IPS DF 6.9 (cell line): ENCODE results near the gene FAM180A.
"Not testable (repeated sequence)": the region's sequence is repeated elsewhere in the genome, so short reads cannot be mapped to it uniquely, and the experiment has no call there.

ENCODE experiments used
- DNase-seq: peaks from one replicate; pipeline ENCODE4 v3.0.0-alpha.2; 2013; ENCODE audit warnings: low read depth, low spot score
- H3K27ac ChIP-seq: one replicate; pipeline ENCODE4 v1.5.1; 2013; ENCODE audit warnings: low read length, control low read depth
- H3K27me3 ChIP-seq: 2 replicates; pipeline ENCODE4 v1.6.1; 2013; ENCODE audit warnings: mild to moderate bottlenecking, low read length; ENCODE audit not compliant: control insufficient read depth, insufficient read depth
- H3K36me3 ChIP-seq: 2 replicates; pipeline ENCODE4 v1.6.1; 2013; ENCODE audit warnings: low read length; ENCODE audit not compliant: control insufficient read depth, insufficient read depth
- H3K4me1 ChIP-seq: 2 replicates; pipeline ENCODE4 v1.6.1; 2013; ENCODE audit warnings: low read length; ENCODE audit not compliant: control insufficient read depth, insufficient read depth
- H3K4me3 ChIP-seq: 2 replicates; pipeline ENCODE4 v1.5.1; 2013; ENCODE audit warnings: mild to moderate bottlenecking, low read length
- H3K9me3 ChIP-seq: 2 replicates; pipeline ENCODE4 v1.6.1; 2013; ENCODE audit warnings: low read length, inconsistent platforms; ENCODE audit not compliant: control insufficient read depth, insufficient read depth
- WGBS: extraction: QIAGEN DNeasy Blood & Tissue Kit; methylation state at CpG from one replicate; pipeline ENCODE4 v1.1.7; 2013; ENCODE audit warnings: mixed read lengths, missing lambda C conversion rate; ENCODE audit not compliant: insufficient read length, insufficient coverage; 5-methylcytosine and 5-hydroxymethylcytosine counted together

The FAM180A gene

GRCh38 chr7:135741905-135742304 is 6.7 kb downstream of the FAM180A start:
- H3K4me3 ChIP-seq, result no peak overlapping the region
- WGBS, result no CpG with 5 or more reads among the region's 2 CpGs
- no peaks in the 10 kb centered on the region for H3K27me3 ChIP-seq
- no peaks in the 10 kb centered on the region for H3K36me3 ChIP-seq
- no peak overlapping the region for H3K27ac ChIP-seq
- no peaks in the 10 kb centered on the region for H3K4me1 ChIP-seq
- DNase-seq, result no peak
- H3K9me3 ChIP-seq, result no peaks in the 10 kb centered on the region

GRCh38 chr7:135740889-135741288 is 7.7 kb downstream of the FAM180A start:
- Histone ChIP-seq H3K36me3 (no peaks in the 10 kb centered on the region), H3K9me3 (no peaks in the 10 kb centered on the region), H3K4me3 (no peak overlapping the region), H3K4me1 (no peaks in the 10 kb centered on the region), H3K27ac (no peak overlapping the region), H3K27me3 (no peaks in the 10 kb centered on the region)
- no CpG with 5 or more reads among the region's 3 CpGs for WGBS
- DNase-seq, result no peak

GRCh38 chr7:135737306-135737647 is 11.3 kb downstream of the FAM180A start:
- no CpG with 5 or more reads among the region's 10 CpGs for WGBS
- not testable (repeated sequence) for H3K27ac ChIP-seq

GRCh38 chr7:135736586-135737305 is 11.9 kb downstream of the FAM180A start:
- H3K4me1 ChIP-seq, result no peaks in the 10 kb centered on the region
- no peak for DNase-seq
- no peak overlapping the region for H3K4me3 ChIP-seq
- WGBS, result no CpG with 5 or more reads among the region's 6 CpGs
- no peaks in the 10 kb centered on the region for H3K36me3 ChIP-seq
- no peaks in the 10 kb centered on the region for H3K27me3 ChIP-seq
- H3K27ac ChIP-seq, result no peak overlapping the region
- H3K9me3 ChIP-seq, result no peaks in the 10 kb centered on the region

More at GRCh38 chr7:135737306-135737647, 11.3 kb downstream of the FAM180A start:
- H3K4me3 ChIP-seq, H3K9me3 ChIP-seq, DNase-seq, H3K27me3 ChIP-seq, H3K4me1 ChIP-seq, H3K36me3 ChIP-seq: not testable (repeated sequence)

- H3K36me3 ChIP-seq, result no peaks in the 10 kb centered on the region
- H3K27ac ChIP-seq, result no peak overlapping the region
- H3K27me3 ChIP-seq, result no peaks in the 10 kb centered on the region
- H3K9me3 ChIP-seq, result no peaks in the 10 kb centered on the region
- no peaks in the 10 kb centered on the region for H3K4me1 ChIP-seq
- WGBS, result no CpG with 5 or more reads among the region's 1 CpG
- H3K4me3 ChIP-seq, result no peak overlapping the region
- DNase-seq, result no peak
These were observed 14.3 kb downstream of the FAM180A start for GRCh38 chr7:135734343-135734689.

GRCh38 chr7:135733603-135734342 is 14.8 kb downstream of the FAM180A start:
- Histone ChIP-seq H3K4me3 (no peak overlapping the region), H3K36me3 (no peaks in the 10 kb centered on the region), H3K27me3 (no peaks in the 10 kb centered on the region), H3K4me1 (no peaks in the 10 kb centered on the region), H3K9me3 (no peaks in the 10 kb centered on the region), H3K27ac (no peak overlapping the region)
- no CpG with 5 or more reads among the region's 21 CpGs for WGBS
- no peak for DNase-seq

- DNase-seq, result no peak
- no CpG with 5 or more reads among the region's 4 CpGs for WGBS
- H3K4me3 ChIP-seq, result no peak overlapping the region
- no peaks in the 10 kb centered on the region for H3K27me3 ChIP-seq
- H3K9me3 ChIP-seq, result no peaks in the 10 kb centered on the region
- H3K4me1 ChIP-seq, result no peaks in the 10 kb centered on the region
- H3K27ac ChIP-seq, result no peak overlapping the region
- H3K36me3 ChIP-seq, result no peaks in the 10 kb centered on the region
These were observed 17.5 kb downstream of the FAM180A start for GRCh38 chr7:135731131-135731530.

GRCh38 chr7:135729230-135729629 is 19.4 kb downstream of the FAM180A start:
- Histone ChIP-seq H3K9me3 (no peaks in the 10 kb centered on the region), H3K36me3 (no peaks in the 10 kb centered on the region), H3K27ac (no peak overlapping the region), H3K4me1 (no peaks in the 10 kb centered on the region), H3K4me3 (no peak overlapping the region), H3K27me3 (no peaks in the 10 kb centered on the region)
- no peak for DNase-seq
- no CpG with 5 or more reads among the region's 5 CpGs for WGBS

- no CpG with 5 or more reads among the region's 11 CpGs for WGBS
- Histone ChIP-seq H3K27me3 (no peaks in the 10 kb centered on the region), H3K36me3 (no peaks in the 10 kb centered on the region), H3K4me3 (no peak within 1 kb of the TSS), H3K4me1 (no peaks in the 10 kb centered on the region), H3K27ac (no peak within 1 kb of the TSS), H3K9me3 (no peaks in the 10 kb centered on the region)
- DNase-seq, result peak; percentile 64
These were observed 20.4 kb downstream of the FAM180A start, which contains the start of gene SLC13A4 for GRCh38 chr7:135728136-135728669. Gene SLC13A4, minus strand, starts transcription at chr7:135728186. Its CDS starts 690 bp downstream, at chr7:135727496.

- no peaks in the 10 kb centered on the region for H3K4me1 ChIP-seq
- H3K4me3 ChIP-seq, result no peak overlapping the region
- no CpG with 5 or more reads among the region's 30 CpGs for WGBS
- no peaks in the 10 kb centered on the region for H3K9me3 ChIP-seq
- H3K27me3 ChIP-seq, result no peaks in the 10 kb centered on the region
- H3K27ac ChIP-seq, result no peak overlapping the region
- H3K36me3 ChIP-seq, result no peaks in the 10 kb centered on the region
- no peak for DNase-seq
These were observed 21.5 kb downstream of the FAM180A start for GRCh38 chr7:135726911-135727673.
